ENCODE data around the gene CHST12. TPM values are rescaled to one million over a fixed set of nuclear protein-coding genes. Genes with fewer than 3 reads are reported as not detected.

CHST12 gene
- total RNA-seq, 1 experiment from 2014 or later = 18.3 TPM

DNA sequence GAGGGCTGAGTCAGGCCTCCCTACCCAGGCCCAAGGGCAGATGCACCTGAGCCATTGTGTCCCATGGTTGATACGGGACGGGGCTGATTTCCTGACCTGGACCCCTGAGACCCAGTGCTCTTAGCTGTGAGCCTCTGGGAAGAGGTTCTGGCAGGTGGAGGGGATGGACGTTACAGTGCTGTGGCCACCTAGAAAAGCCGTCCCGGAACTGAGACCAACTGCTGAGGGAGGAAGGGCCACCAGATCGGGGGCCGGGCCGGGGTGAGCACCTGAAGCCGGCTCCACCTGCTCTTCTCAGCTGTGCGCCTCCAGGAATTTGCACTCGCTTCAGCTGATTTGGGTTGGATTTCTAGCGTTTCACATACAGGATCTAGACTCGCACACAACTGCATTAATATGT is 35.4 kb downstream of the CHST12 start:
- Mint-ChIP-seq H3K27me3 (ENCODE audit: low read depth) (no peaks in the 10 kb centered on the region), H3K4me3 (no peak overlapping the region), H3K4me1 (no peaks in the 10 kb centered on the region), H3K9me3 (peaks cover 3% of the 10 kb centered on the region; the same call in 1 of the 2 replicates), H3K36me3 (peaks cover 5% of the 10 kb centered on the region), H3K27ac (peak overlapping the region; percentile 39; the same call in 1 of the 2 replicates)
- TF ChIP-seq, protein P1, sequence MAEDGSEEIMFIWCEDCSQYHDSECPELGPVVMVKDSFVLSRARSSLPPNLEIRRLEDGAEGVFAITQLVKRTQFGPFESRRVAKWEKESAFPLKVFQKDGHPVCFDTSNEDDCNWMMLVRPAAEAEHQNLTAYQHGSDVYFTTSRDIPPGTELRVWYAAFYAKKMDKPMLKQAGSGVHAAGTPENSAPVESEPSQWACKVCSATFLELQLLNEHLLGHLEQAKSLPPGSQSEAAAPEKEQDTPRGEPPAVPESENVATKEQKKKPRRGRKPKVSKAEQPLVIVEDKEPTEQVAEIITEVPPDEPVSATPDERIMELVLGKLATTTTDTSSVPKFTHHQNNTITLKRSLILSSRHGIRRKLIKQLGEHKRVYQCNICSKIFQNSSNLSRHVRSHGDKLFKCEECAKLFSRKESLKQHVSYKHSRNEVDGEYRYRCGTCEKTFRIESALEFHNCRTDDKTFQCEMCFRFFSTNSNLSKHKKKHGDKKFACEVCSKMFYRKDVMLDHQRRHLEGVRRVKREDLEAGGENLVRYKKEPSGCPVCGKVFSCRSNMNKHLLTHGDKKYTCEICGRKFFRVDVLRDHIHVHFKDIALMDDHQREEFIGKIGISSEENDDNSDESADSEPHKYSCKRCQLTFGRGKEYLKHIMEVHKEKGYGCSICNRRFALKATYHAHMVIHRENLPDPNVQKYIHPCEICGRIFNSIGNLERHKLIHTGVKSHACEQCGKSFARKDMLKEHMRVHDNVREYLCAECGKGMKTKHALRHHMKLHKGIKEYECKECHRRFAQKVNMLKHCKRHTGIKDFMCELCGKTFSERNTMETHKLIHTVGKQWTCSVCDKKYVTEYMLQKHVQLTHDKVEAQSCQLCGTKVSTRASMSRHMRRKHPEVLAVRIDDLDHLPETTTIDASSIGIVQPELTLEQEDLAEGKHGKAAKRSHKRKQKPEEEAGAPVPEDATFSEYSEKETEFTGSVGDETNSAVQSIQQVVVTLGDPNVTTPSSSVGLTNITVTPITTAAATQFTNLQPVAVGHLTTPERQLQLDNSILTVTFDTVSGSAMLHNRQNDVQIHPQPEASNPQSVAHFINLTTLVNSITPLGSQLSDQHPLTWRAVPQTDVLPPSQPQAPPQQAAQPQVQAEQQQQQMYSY (CRISPR knock-in tag; IDR thresholded peaks at IDR 0.05) = peak; percentile 93
- TF ChIP-seq, protein P2, sequence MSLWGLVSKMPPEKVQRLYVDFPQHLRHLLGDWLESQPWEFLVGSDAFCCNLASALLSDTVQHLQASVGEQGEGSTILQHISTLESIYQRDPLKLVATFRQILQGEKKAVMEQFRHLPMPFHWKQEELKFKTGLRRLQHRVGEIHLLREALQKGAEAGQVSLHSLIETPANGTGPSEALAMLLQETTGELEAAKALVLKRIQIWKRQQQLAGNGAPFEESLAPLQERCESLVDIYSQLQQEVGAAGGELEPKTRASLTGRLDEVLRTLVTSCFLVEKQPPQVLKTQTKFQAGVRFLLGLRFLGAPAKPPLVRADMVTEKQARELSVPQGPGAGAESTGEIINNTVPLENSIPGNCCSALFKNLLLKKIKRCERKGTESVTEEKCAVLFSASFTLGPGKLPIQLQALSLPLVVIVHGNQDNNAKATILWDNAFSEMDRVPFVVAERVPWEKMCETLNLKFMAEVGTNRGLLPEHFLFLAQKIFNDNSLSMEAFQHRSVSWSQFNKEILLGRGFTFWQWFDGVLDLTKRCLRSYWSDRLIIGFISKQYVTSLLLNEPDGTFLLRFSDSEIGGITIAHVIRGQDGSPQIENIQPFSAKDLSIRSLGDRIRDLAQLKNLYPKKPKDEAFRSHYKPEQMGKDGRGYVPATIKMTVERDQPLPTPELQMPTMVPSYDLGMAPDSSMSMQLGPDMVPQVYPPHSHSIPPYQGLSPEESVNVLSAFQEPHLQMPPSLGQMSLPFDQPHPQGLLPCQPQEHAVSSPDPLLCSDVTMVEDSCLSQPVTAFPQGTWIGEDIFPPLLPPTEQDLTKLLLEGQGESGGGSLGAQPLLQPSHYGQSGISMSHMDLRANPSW (CRISPR knock-in tag; conservative IDR thresholded peaks at IDR 0.05; ENCODE audit: low read depth) = no peak
- ChIA-PET CTCF (interaction anchor here (1.5 to 1.6 kb wide), 2 partner anchors 12 to 30 kb away, joined by 4 to 5 read pairs; no protein-coding TSS in a partner anchor), POLR2A (no interaction called here)
- ATAC-seq = no peak
- no peak for DNase-seq (ENCODE audit: low spot score)

DNA sequence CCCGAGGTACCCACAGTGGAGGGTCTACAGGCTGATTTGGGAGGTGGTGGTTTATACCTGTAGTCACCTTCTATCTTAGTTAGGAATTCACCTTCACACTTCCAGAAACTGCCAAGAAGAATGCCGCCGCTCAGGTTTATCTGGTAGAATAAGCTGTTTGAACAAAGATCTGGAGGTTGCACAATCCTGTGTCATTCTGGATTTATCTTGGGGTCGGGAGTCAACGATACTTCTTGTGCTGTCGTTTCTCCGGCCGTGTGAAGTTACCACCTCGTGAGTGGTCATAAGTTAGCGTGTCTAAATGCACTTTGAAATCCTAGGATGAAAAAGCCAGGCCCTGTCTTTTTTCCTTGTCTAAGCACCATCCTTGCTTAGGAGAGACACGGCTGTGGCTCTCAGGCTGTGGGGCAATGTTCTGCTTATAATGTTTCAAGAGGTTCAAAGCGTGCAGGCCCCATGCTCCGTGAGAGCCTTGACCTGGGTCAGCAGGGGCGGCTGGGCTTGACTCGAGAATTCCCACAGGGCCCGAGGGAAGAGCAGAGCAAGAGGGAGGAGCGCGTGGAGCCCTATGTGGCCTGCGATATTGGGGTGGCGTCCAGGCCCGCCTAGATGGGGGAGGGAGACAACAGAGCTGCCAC is 37.3 kb downstream of the CHST12 start:
- peak overlapping the region; percentile 77 for H3K27ac Mint-ChIP-seq
- peaks cover 5% of the 10 kb centered on the region for H3K36me3 Mint-ChIP-seq
- CTCF ChIA-PET = interaction anchor here (0.5 to 2.7 kb wide), 3 partner anchors 9 to 27 kb away, joined by 3 to 10 read pairs (median 4); no protein-coding TSS in a partner anchor
- H3K27me3 Mint-ChIP-seq (ENCODE audit: low read depth) = no peaks in the 10 kb centered on the region
- POLR2A ChIA-PET = no interaction called here
- no peaks in the 10 kb centered on the region for H3K4me1 Mint-ChIP-seq
- peaks cover 3% of the 10 kb centered on the region; the same call in 1 of the 2 replicates for H3K9me3 Mint-ChIP-seq
- DNase-seq (ENCODE audit: low spot score) (no peak), ATAC-seq (no peak)
- H3K4me3 Mint-ChIP-seq = no peak overlapping the region
- TF ChIP-seq GTF2I (CRISPR knock-in tag; conservative IDR thresholded peaks at IDR 0.05) (no peak), SMAD4 (CRISPR knock-in tag; IDR thresholded peaks at IDR 0.05) (no peak), ZNF423 (CRISPR knock-in tag; IDR thresholded peaks at IDR 0.05) (no peak), JAZF1 (CRISPR knock-in tag; IDR thresholded peaks at IDR 0.05) (no peak), GABPB1 (CRISPR knock-in tag; IDR thresholded peaks at IDR 0.05) (no peak), SOX15 (CRISPR knock-in tag; IDR thresholded peaks at IDR 0.05) (no peak), ZNF396 (CRISPR knock-in tag; IDR thresholded peaks at IDR 0.05; ENCODE audit: borderline replicate concordance) (no peak)
- TF ChIP-seq, protein P3, sequence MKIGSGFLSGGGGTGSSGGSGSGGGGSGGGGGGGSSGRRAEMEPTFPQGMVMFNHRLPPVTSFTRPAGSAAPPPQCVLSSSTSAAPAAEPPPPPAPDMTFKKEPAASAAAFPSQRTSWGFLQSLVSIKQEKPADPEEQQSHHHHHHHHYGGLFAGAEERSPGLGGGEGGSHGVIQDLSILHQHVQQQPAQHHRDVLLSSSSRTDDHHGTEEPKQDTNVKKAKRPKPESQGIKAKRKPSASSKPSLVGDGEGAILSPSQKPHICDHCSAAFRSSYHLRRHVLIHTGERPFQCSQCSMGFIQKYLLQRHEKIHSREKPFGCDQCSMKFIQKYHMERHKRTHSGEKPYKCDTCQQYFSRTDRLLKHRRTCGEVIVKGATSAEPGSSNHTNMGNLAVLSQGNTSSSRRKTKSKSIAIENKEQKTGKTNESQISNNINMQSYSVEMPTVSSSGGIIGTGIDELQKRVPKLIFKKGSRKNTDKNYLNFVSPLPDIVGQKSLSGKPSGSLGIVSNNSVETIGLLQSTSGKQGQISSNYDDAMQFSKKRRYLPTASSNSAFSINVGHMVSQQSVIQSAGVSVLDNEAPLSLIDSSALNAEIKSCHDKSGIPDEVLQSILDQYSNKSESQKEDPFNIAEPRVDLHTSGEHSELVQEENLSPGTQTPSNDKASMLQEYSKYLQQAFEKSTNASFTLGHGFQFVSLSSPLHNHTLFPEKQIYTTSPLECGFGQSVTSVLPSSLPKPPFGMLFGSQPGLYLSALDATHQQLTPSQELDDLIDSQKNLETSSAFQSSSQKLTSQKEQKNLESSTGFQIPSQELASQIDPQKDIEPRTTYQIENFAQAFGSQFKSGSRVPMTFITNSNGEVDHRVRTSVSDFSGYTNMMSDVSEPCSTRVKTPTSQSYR (CRISPR knock-in tag; IDR thresholded peaks at IDR 0.05) = no peak
- TF ChIP-seq, protein P4, sequence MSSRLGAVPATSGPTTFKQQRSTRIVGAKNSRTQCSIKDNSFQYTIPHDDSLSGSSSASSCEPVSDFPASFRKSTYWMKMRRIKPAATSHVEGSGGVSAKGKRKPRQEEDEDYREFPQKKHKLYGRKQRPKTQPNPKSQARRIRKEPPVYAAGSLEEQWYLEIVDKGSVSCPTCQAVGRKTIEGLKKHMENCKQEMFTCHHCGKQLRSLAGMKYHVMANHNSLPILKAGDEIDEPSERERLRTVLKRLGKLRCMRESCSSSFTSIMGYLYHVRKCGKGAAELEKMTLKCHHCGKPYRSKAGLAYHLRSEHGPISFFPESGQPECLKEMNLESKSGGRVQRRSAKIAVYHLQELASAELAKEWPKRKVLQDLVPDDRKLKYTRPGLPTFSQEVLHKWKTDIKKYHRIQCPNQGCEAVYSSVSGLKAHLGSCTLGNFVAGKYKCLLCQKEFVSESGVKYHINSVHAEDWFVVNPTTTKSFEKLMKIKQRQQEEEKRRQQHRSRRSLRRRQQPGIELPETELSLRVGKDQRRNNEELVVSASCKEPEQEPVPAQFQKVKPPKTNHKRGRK (CRISPR knock-in tag; IDR thresholded peaks at IDR 0.05; ENCODE audit: borderline replicate concordance) = no peak

Data from WTC11 (cell line).